AG04449 (cell line): ENCODE results near the gene TRIM44.

Source experiments
- CTCF ChIA-PET: fragments of 350-600 bp; formaldehyde crosslinking; extraction: SDS; loops from one replicate; lab custom pipeline; 2021; ENCODE audit warnings: antibody characterized with exemption; lab: Yijun Ruan, JAX
- POLR2A ChIA-PET: fragments of 400-600, 350-600 bp; formaldehyde crosslinking; extraction: SDS; loops from one replicate; lab custom pipeline; 2020; ENCODE audit warnings: antibody characterized with exemption, inconsistent platforms; lab: Yijun Ruan, JAX
- DNase-seq: peaks from one replicate; pipeline ENCODE4 v3.0.0-alpha.2; 2010; ENCODE audit warnings: low read depth, low spot score
- H3K4me3 ChIP-seq: 2 replicates; pipeline ENCODE4 v1.5.1; 2011; ENCODE audit warnings: low read depth, mild to moderate bottlenecking, control low read depth, low read length
- CTCF ChIP-seq: IDR thresholded peaks from one replicate; pipeline ENCODE4 v1.5.1; 2011; ENCODE audit warnings: mild to moderate bottlenecking, moderate library complexity, low read length, control low read depth, inconsistent platforms; ENCODE audit not compliant: insufficient read depth; ENCODE audit errors: missing control alignments

The TRIM44 gene

GRCh38 chr11:35678975-35679374 is 16.4 kb downstream of the TRIM44 start:
- TF ChIP-seq CTCF, result no peak
- no peak overlapping the region for H3K4me3 ChIP-seq
- DNase-seq, result no peak
- ChIA-PET CTCF (no interaction called here), POLR2A (no interaction called here)

- H3K4me3 ChIP-seq, result no peak overlapping the region
- DNase-seq, result no peak
- TF ChIP-seq CTCF, result no peak
- ChIA-PET CTCF (no interaction called here), POLR2A (no interaction called here)
Measured at GRCh38 chr11:35680506-35680905, 17.9 kb downstream of the TRIM44 start.

- ChIA-PET CTCF (no interaction called here), POLR2A (no interaction called here)
Measured at GRCh38 chr11:35681163-35681767, 18.7 kb downstream of the TRIM44 start.

DNA sequence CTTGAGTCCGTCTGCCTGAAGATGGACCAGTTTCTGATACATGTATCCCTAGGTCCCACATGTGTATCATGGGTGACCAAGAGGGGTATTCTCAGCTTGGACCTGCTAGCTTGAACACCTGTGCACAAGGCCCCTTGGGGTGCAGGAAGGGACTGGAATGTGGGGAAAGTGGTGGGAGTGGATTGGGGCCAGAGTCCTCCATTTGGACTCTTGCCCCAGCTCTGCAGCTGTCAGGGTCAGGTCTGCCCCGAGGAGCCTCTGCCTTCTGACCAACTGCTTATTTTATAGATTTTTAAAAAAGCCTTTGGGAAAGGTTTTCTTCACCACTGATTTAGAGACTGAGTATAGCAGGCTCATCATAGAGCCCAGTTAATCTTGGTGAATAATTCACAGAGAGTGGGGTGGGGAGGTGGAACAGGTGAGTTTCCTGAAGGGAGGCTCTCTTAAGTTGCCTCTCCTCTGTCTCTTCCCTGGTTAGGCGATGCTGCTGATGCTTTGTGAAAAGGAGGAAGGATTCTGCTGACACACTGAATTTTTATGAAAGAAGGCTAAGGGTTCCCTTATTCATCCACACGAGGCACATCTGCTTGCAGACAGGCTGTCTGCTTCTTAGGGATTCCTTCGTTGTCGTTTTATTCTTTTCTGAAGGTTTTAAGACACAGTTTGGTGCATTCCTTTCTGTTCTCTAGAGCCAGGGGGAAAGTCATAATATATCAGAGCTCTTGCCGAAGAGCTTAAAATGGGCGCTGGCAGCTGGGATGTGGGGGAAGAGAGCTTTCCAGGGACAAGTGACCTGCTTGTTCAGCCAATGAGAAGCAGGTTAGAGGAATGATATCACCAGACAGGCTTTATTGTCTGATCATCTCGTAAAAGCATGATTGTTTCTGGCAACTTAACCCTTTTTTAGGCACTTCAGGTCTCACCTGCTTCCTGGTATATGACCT is 19.9 kb downstream of the TRIM44 start:
- POLR2A ChIA-PET, result no interaction called here
- TF ChIP-seq CTCF, result no peak
- H3K4me3 ChIP-seq, result no peak overlapping the region
- DNase-seq, result no peak
- CTCF ChIA-PET, result interaction anchor here (0.9 kb wide), 1 partner anchor 8 kb away, joined by 3 read pairs; no protein-coding TSS in a partner anchor

More at GRCh38 chr11:35681163-35681767, 18.7 kb downstream of the TRIM44 start:
- no peak for TF ChIP-seq CTCF
- no peak for DNase-seq
- H3K4me3 ChIP-seq, result no peak overlapping the region

- POLR2A ChIA-PET, result no interaction called here
- TF ChIP-seq CTCF, result no peak
- CTCF ChIA-PET, result interaction anchor here (0.8 kb wide), 1 partner anchor 138 kb away, joined by 3 read pairs; no protein-coding TSS in a partner anchor
- H3K4me3 ChIP-seq, result no peak overlapping the region
- no peak for DNase-seq
Measured at GRCh38 chr11:35683728-35684339, 21.3 kb downstream of the TRIM44 start.

DNA sequence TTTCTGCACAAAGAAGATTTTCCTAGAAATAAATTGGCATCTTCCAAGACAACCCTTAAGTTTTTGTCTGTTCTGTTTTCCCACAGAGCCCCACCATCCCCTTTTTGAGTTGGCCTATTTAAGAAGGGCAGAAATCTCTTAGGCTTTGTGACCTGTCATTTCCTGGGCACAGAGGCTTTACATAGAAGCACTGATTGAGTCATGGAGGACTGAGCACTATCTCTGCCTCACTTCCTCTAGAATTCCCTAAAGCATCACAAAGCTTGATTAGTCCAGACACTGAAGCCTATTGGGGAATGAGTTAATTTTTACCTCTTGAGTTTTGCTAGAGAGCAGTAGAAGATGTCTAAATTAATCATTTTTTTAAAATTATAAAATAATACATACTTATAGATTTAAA is 25.4 kb downstream of the TRIM44 start:
- POLR2A ChIA-PET, result no interaction called here
- TF ChIP-seq CTCF, result no peak
- DNase-seq, result no peak
- H3K4me3 ChIP-seq, result no peak overlapping the region
- CTCF ChIA-PET, result interaction anchor here (0.9 to 1.4 kb wide), 2 partner anchors 134 to 201 kb away, joined by 3 to 4 read pairs; no protein-coding TSS in a partner anchor
